Esophagus muscularis mucosa (tissue), 4 donors: Measurements from ENCODE around the gene GSK3B. TPM values are rescaled to one million over a fixed set of nuclear protein-coding genes. Genes with fewer than 3 reads are reported as not detected.

Experiments used
- DNase-seq: peaks from one replicate; pipeline ENCODE4 v3.0.0-alpha.2; 2017; ENCODE audit errors: extremely low spot score
- H3K27ac ChIP-seq, 4 donors: fragments of 200-600 bp; sonication (generic); replicated peaks in 1 of 4; 1 replicate in 3 of 4; 2 replicates in 1 of 4; pipeline ENCODE4 v1.5.1; 2016 to 2019; ENCODE audit warnings: mild to moderate bottlenecking in 1 of 4
- H3K27me3 ChIP-seq, 4 donors: fragments of 200-600 bp; sonication (generic); one replicate each; pipeline versions ENCODE4 v1.5.1 to v1.6.0; 2016 to 2019
- H3K36me3 ChIP-seq, 4 donors: fragments of 200-600 bp; sonication (generic); one replicate each; pipeline ENCODE4 v1.5.1; 2016 to 2019
- H3K4me1 ChIP-seq, 4 donors: fragments of 200-600 bp; sonication (generic); one replicate each; pipeline ENCODE4 v1.5.1; 2016 to 2019
- H3K4me3 ChIP-seq, 4 donors: fragments of 200-600 bp; sonication (generic); 1 replicate in 2 of 4; 2 replicates in 2 of 4; pipeline ENCODE4 v1.5.1; 2016 to 2019; ENCODE audit warnings: mild to moderate bottlenecking in 4 of 4, moderate library complexity in 1 of 4
- H3K9me3 ChIP-seq, 4 donors: fragments of 200-600 bp; sonication (generic); 1 replicate in 3 of 4; 2 replicates in 1 of 4; pipeline ENCODE4 v1.5.1; 2016 to 2019
- EP300 ChIP-seq: sonication (generic); formaldehyde crosslinking; IDR thresholded peaks from one replicate; pipeline ENCODE4 v1.6.1; 2017; ENCODE audit warnings: antibody characterized with exemption
- POLR2A ChIP-seq: fragments of 450-650 bp; IDR thresholded peaks from one replicate; pipeline ENCODE4 v1.6.1; 2017; ENCODE audit warnings: antibody characterized with exemption, moderate library complexity, mild to moderate bottlenecking, low read depth
- POLR2AphosphoS5 ChIP-seq, 2 donors: sonication (generic); formaldehyde crosslinking; IDR thresholded peaks; one replicate each; pipeline ENCODE4 v1.6.1; 2017; ENCODE audit warnings: antibody characterized with exemption in 2 of 2
- WGBS: methylation state at CpG from one replicate; pipeline ENCODE4 v1.1.5; 2018; 5-methylcytosine and 5-hydroxymethylcytosine counted together
- intact Hi-C: fragments of 100-400 bp; cut with DNase I; formaldehyde crosslinking; loops from one replicate; pipeline ENCODE4 v1.15.1; 2023
- total RNA-seq, 4 donors: library from RNA; depleted of rRNA; stranded (reverse); fragments of >200 nt; gene quantifications; one replicate each; pipeline versions ENCODE4 v1.1.0 to v1.2.1, GENCODE V29; 2016
- TF ChIP-seq, protein P1 (sequence below), 3 experiments: fragments of 200-600 bp in 2 of 3; fragments of 450-650 bp in 1 of 3; sonication (generic) in 2 of 3; IDR thresholded peaks; one replicate each; pipeline ENCODE4 v1.5.1; 2017 to 2019; ENCODE audit warnings: antibody characterized with exemption in 3 of 3, mild to moderate bottlenecking in 2 of 3, moderate library complexity in 1 of 3

The GSK3B gene
- total RNA-seq, 4 donors from 2014 or later = 30.3 to 35.4 (median 31.3) TPM

DNA sequence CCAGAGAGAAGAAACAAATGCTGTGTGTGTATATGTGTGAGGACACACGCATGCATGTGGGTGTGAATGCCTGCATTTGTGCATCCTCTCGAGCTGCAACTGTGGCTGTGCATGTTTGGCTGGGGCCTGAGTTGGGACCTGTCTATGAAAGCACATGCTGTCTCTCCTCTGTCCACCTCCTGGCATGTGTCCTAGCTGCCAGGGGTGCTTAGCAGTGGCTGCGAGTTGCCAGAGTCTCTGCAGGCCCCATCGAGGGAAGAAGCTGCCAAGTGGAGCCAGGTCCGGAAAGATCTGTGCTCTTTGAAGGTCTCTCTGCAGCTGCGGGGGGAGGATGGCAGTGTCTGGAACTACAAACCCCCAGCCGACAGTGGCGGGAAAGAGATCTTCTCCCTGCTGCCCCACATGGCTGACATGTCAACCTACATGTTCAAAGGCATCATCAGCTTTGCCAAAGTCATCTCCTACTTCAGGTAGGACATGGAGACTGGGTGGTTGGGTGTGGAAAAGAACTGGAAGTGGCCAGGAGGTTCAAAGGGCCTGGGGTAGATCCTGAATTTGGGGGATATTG lies 281.7 kb downstream of the GSK3B start:
- TF ChIP-seq POLR2AphosphoS5 (IDR thresholded peaks at IDR 0.05) (no peak), EP300 (no peak), POLR2A (no peak)
- TF ChIP-seq, protein P1, sequence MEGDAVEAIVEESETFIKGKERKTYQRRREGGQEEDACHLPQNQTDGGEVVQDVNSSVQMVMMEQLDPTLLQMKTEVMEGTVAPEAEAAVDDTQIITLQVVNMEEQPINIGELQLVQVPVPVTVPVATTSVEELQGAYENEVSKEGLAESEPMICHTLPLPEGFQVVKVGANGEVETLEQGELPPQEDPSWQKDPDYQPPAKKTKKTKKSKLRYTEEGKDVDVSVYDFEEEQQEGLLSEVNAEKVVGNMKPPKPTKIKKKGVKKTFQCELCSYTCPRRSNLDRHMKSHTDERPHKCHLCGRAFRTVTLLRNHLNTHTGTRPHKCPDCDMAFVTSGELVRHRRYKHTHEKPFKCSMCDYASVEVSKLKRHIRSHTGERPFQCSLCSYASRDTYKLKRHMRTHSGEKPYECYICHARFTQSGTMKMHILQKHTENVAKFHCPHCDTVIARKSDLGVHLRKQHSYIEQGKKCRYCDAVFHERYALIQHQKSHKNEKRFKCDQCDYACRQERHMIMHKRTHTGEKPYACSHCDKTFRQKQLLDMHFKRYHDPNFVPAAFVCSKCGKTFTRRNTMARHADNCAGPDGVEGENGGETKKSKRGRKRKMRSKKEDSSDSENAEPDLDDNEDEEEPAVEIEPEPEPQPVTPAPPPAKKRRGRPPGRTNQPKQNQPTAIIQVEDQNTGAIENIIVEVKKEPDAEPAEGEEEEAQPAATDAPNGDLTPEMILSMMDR (IDR thresholded peaks at IDR 0.05) = no peak
- Histone ChIP-seq H3K36me3 (no peaks in the 10 kb centered on the region), H3K4me3 (no peak overlapping the region), H3K4me1 (peaks cover 4 to 15% (median 12%) of the 10 kb centered on the region in 4 donors), H3K27ac (no peak overlapping the region), H3K9me3 (no peaks in the 10 kb centered on the region), H3K27me3 (peaks cover 0 to 19% (median 0%) of the 10 kb centered on the region in 4 donors)
- intact Hi-C loops = no loop called here
- DNase-seq = no peak
- 83% methylated on average over 8 of the region's 8 CpGs for WGBS

DNA sequence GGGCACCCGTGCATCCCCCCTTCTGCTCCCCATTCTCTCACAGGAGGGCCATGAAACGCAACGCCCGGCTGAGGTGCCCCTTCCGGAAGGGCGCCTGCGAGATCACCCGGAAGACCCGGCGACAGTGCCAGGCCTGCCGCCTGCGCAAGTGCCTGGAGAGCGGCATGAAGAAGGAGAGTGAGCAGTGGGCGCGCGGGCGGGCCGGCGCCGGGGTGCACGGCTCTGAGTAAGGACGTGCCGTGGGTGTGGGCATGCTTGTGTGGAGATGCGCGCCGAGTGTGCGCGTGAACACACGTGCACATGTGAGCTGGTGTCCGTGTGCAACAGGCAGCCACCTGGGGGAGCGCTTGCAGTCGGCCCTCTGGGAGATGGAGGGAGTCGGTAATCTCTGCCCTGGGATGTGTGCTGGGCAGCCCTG lies 284.2 kb downstream of the GSK3B start:
- Histone ChIP-seq H3K4me3 (peak overlapping the region; percentile 53 to 58 (median 54)), H3K9me3 (no peaks in the 10 kb centered on the region), H3K27me3 (peaks cover 0 to 8% (median 0%) of the 10 kb centered on the region in 4 donors), H3K36me3 (no peaks in the 10 kb centered on the region), H3K27ac (no peak overlapping the region), H3K4me1 (peaks cover 4 to 15% (median 12%) of the 10 kb centered on the region in 4 donors)
- no peak for DNase-seq
- intact Hi-C loops = no loop called here
- TF ChIP-seq EP300 (no peak), POLR2A (no peak), POLR2AphosphoS5 (IDR thresholded peaks at IDR 0.05) (no peak)
- TF ChIP-seq, protein P1 (IDR thresholded peaks at IDR 0.05) = no peak
- 18% methylated on average over 18 of the region's 33 CpGs for WGBS

DNA sequence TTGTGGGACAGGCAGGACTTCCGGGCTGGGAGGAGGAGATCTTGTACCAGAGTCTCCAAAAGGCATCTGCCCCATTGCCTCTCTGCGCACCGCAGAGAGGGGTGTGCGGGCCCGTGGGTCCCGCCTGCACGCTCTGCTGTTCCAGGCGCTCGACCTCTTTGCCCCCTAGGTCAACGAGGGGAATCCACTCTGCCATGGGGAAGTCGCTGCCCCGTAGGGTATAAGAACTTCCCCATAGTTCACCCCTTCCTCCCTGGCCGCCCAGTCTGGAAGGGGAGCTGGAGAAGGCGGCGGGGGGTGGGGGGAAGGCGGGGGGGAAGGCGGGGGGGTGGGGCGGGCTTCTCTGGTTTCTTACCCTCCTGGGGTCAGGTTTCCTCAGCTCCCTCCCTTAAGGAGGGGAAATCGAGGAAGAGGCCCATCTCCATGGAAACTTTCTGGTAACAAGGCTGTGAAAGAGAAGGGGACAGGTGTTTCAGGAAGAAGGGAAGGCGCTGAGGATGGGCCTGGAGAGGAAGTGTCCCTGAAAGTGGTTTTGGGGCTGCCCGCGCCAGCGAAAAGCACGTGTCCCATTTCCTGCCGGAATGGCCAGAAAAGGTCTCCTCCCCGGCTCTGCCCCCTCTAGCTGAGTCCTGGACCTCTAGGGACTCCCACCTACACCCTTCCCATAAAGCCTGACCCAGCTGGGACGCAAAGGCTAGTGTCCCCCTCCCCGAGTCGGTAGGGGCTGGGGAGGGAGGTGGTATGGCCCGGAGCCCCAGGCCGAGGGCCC lies 284.8 kb downstream of the GSK3B start:
- WGBS = 32% methylated on average over 25 of the region's 31 CpGs
- no peak overlapping the region for H3K27ac ChIP-seq
- H3K36me3 ChIP-seq = no peaks in the 10 kb centered on the region
- intact Hi-C loops = no loop called here
- no peak for DNase-seq
- H3K9me3 ChIP-seq = no peaks in the 10 kb centered on the region
- no peak for TF ChIP-seq POLR2A
- no peak for TF ChIP-seq POLR2AphosphoS5 (IDR thresholded peaks at IDR 0.05)
- TF ChIP-seq, protein P1 (IDR thresholded peaks at IDR 0.05) = no peak
- no peak for TF ChIP-seq EP300
- peaks cover 4 to 15% (median 12%) of the 10 kb centered on the region in 4 donors for H3K4me1 ChIP-seq
- H3K4me3 ChIP-seq = peak overlapping the region; percentile 53 to 58 (median 54)
- peaks cover 0 to 2% (median 0%) of the 10 kb centered on the region in 4 donors for H3K27me3 ChIP-seq

DNA sequence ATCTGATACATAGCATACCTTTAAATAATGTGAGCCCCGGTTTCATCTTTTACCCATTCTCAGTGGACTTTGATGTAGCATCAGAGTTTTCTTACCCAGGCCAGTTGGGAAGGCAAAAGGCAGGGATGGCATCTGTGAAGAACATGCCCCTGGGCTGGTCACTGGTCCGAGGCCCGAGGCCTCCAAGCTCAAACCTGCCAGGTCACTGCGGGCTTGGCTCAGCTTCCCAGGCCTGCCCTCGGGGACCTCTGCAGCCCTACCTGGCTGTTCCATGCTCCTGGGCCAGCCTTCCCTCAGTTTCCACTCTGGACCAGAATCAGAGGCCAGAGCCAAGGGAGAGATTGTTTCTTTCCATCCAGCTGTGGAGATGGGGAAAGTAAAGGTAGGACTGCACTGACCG lies 285.4 kb downstream of the GSK3B start:
- H3K27ac ChIP-seq = no peak overlapping the region
- DNase-seq = no peak
- no peaks in the 10 kb centered on the region for H3K36me3 ChIP-seq
- H3K27me3 ChIP-seq = no peaks in the 10 kb centered on the region
- peaks cover 4 to 15% (median 12%) of the 10 kb centered on the region in 4 donors for H3K4me1 ChIP-seq
- 92% methylated on average over 6 of the region's 6 CpGs for WGBS
- no peak overlapping the region for H3K4me3 ChIP-seq
- TF ChIP-seq EP300 = no peak
- no peak for TF ChIP-seq POLR2AphosphoS5 (IDR thresholded peaks at IDR 0.05)
- no peaks in the 10 kb centered on the region for H3K9me3 ChIP-seq
- intact Hi-C loops = no loop called here

DNA sequence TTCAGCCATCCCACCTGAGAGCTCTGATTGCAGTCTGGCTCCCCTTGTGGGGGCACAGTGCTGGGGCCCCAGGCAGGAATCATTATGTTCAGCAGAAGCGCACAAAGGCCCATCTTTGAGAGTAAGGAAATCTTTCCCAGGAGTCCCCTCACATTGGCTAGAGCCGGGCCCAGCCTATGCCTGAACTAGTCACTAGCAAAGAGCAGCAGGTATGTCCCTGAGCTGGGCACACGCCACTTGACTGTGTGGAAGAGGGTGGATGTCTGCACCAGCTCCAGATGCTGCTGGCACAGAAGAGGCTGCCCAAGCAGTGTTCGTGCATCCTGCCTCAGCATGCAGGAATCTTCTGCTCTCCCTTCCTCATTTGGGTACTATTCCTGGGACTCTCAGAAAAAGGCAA lies 286.0 kb downstream of the GSK3B start:
- 92% methylated on average over 4 of the region's 4 CpGs for WGBS

More for the DNA sequence above, 286.0 kb downstream of the GSK3B start:
- no peak overlapping the region for H3K27ac ChIP-seq
- no peaks in the 10 kb centered on the region for H3K36me3 ChIP-seq
- intact Hi-C loops = no loop called here
- DNase-seq = no peak
- no peaks in the 10 kb centered on the region for H3K27me3 ChIP-seq
- H3K4me1 ChIP-seq = peaks cover 4 to 15% (median 12%) of the 10 kb centered on the region in 4 donors
- no peak overlapping the region for H3K4me3 ChIP-seq
- H3K9me3 ChIP-seq = no peaks in the 10 kb centered on the region
- TF ChIP-seq POLR2A = no peak
- no peak for TF ChIP-seq POLR2AphosphoS5 (IDR thresholded peaks at IDR 0.05)
- TF ChIP-seq, protein P1 (IDR thresholded peaks at IDR 0.05) = no peak
